ENCODE results near the gene GALK2. TPM values are rescaled to one million over a fixed set of nuclear protein-coding genes. Genes with fewer than 3 reads are reported as not detected.

GALK2 gene
- total and polyA plus RNA-seq, 5 donors, result 19.2 to 37.7 (median 27.4) TPM

GRCh38 chr15:49145651-49146609 lies 24.1 kb upstream of the GALK2 start:
- no peaks in the 10 kb centered on the region for H3K9me3 ChIP-seq (ENCODE audit: control insufficient read depth, low read length)
- intact Hi-C loops (cut with DNase I), result loop anchor here in 2 of 4 donors (5.0 to 10.0 kb wide), 3 partner anchors 101 to 284 kb away; partner anchors contain the start of gene SECISBP2L (in 1 of the 2)
- WGBS, result 23% methylated on average over 3 of the region's 3 CpGs
- DNase-seq (no peak), ATAC-seq (no peak)
- no peaks in the 10 kb centered on the region for H3K27me3 ChIP-seq (ENCODE audit: control insufficient read depth, insufficient read depth)
- H3K4me1 ChIP-seq (ENCODE audit: control insufficient read depth, insufficient read depth, low read length), result peaks cover 3% of the 10 kb centered on the region
- no peak overlapping the region for H3K27ac ChIP-seq (ENCODE audit: low read length)
- no peak overlapping the region for H3K4me3 ChIP-seq (ENCODE audit: low read length)

- intact Hi-C loops (cut with DNase I), result loop anchor here in 2 of 4 donors (5.0 to 10.0 kb wide), 3 partner anchors 103 to 286 kb away; partner anchors contain the start of gene SECISBP2L (in 1 of the 2)
- Histone ChIP-seq H3K4me3 (ENCODE audit: low read length) (no peak overlapping the region), H3K27ac (ENCODE audit: low read length) (no peak overlapping the region), H3K9me3 (ENCODE audit: control insufficient read depth, low read length) (no peaks in the 10 kb centered on the region), H3K4me1 (ENCODE audit: control insufficient read depth, insufficient read depth, low read length) (peaks cover 3% of the 10 kb centered on the region), H3K27me3 (ENCODE audit: control insufficient read depth, insufficient read depth) (no peaks in the 10 kb centered on the region)
- 55% methylated on average over 1 of the region's 1 CpG for WGBS
- ATAC-seq, result no peak
- no peak for DNase-seq
Observed at GRCh38 chr15:49148298-49148697, 21.7 kb upstream of the GALK2 start.

GRCh38 chr15:49148727-49149126 lies 21.3 kb upstream of the GALK2 start:
- H3K27ac ChIP-seq (ENCODE audit: low read length), result no peak overlapping the region
- intact Hi-C loops (cut with DNase I), result loop anchor here in 2 of 4 donors (5.0 to 10.0 kb wide), 3 partner anchors 104 to 286 kb away; partner anchors contain the start of gene SECISBP2L (in 1 of the 2)

GRCh38 chr15:49151831-49152230 lies 18.2 kb upstream of the GALK2 start:
- no peak overlapping the region for H3K27ac ChIP-seq (ENCODE audit: low read length)
- no peak for ATAC-seq
- H3K4me3 ChIP-seq (ENCODE audit: low read length), result no peak overlapping the region
- WGBS, result 71% methylated on average over 3 of the region's 3 CpGs
- H3K27me3 ChIP-seq (ENCODE audit: control insufficient read depth, insufficient read depth), result no peaks in the 10 kb centered on the region
- H3K9me3 ChIP-seq (ENCODE audit: control insufficient read depth, low read length), result no peaks in the 10 kb centered on the region
- H3K4me1 ChIP-seq (ENCODE audit: control insufficient read depth, insufficient read depth, low read length), result peaks cover 3% of the 10 kb centered on the region
- intact Hi-C loops (cut with DNase I), result loop anchor here in 1 of 4 donors (10.0 kb wide), 1 partner anchor 107 kb away; the partner anchor contains the start of gene SECISBP2L
- DNase-seq, result no peak

More at GRCh38 chr15:49148727-49149126, 21.3 kb upstream of the GALK2 start:
- Histone ChIP-seq H3K9me3 (ENCODE audit: control insufficient read depth, low read length) (no peaks in the 10 kb centered on the region), H3K4me1 (ENCODE audit: control insufficient read depth, insufficient read depth, low read length) (peaks cover 3% of the 10 kb centered on the region), H3K4me3 (ENCODE audit: low read length) (no peak overlapping the region), H3K27me3 (ENCODE audit: control insufficient read depth, insufficient read depth) (no peaks in the 10 kb centered on the region)
- no peak for ATAC-seq
- 76% methylated on average over 1 of the region's 1 CpG for WGBS
- no peak for DNase-seq

- Histone ChIP-seq H3K27me3 (ENCODE audit: control insufficient read depth, insufficient read depth) (no peaks in the 10 kb centered on the region), H3K4me3 (ENCODE audit: low read length) (no peak overlapping the region), H3K9me3 (ENCODE audit: control insufficient read depth, low read length) (no peaks in the 10 kb centered on the region), H3K27ac (ENCODE audit: low read length) (no peak overlapping the region), H3K4me1 (ENCODE audit: control insufficient read depth, insufficient read depth, low read length) (peaks cover 3% of the 10 kb centered on the region)
- ATAC-seq (no peak), DNase-seq (no peak)
- intact Hi-C loops (cut with DNase I), result loop anchor here in 1 of 4 donors (10.0 kb wide), 1 partner anchor 108 kb away; the partner anchor contains the start of gene SECISBP2L
- WGBS, result 91% methylated on average over 9 of the region's 9 CpGs
Observed at GRCh38 chr15:49152552-49153312, 17.3 kb upstream of the GALK2 start.

GRCh38 chr15:49154359-49154758 lies 15.7 kb upstream of the GALK2 start:
- DNase-seq, result no peak
- Histone ChIP-seq H3K27ac (ENCODE audit: low read length) (no peak overlapping the region), H3K4me1 (ENCODE audit: control insufficient read depth, insufficient read depth, low read length) (no peaks in the 10 kb centered on the region), H3K27me3 (ENCODE audit: control insufficient read depth, insufficient read depth) (no peaks in the 10 kb centered on the region), H3K9me3 (ENCODE audit: control insufficient read depth, low read length) (no peaks in the 10 kb centered on the region), H3K4me3 (ENCODE audit: low read length) (peak overlapping the region; percentile 72)
- 19% methylated on average over 8 of the region's 8 CpGs for WGBS
- ATAC-seq, result no peak
- intact Hi-C loops (cut with DNase I), result loop anchor here in 1 of 4 donors (10.0 kb wide), 1 partner anchor 110 kb away; the partner anchor contains the start of gene SECISBP2L

- Histone ChIP-seq H3K4me1 (ENCODE audit: control insufficient read depth, insufficient read depth, low read length) (no peaks in the 10 kb centered on the region), H3K4me3 (ENCODE audit: low read length) (peak overlapping the region; percentile 72), H3K9me3 (ENCODE audit: control insufficient read depth, low read length) (no peaks in the 10 kb centered on the region), H3K27me3 (ENCODE audit: control insufficient read depth, insufficient read depth) (no peaks in the 10 kb centered on the region), H3K27ac (ENCODE audit: low read length) (peak overlapping the region; percentile 31)
- ATAC-seq (no peak), DNase-seq (no peak)
- intact Hi-C loops (cut with DNase I), result loop anchor here in 1 of 4 donors (10.0 kb wide), 1 partner anchor 110 kb away; the partner anchor contains the start of gene SECISBP2L
- under 1% methylated on average over 7 of the region's 7 CpGs for WGBS
Observed at GRCh38 chr15:49154799-49155109, 15.3 kb upstream of the GALK2 start.

GRCh38 chr15:49155110-49155833 lies 14.8 kb upstream of the GALK2 start, which contains the start of gene COPS2:
Gene COPS2, minus strand, starts transcription at chr15:49155599. Its CDS starts 21 bp downstream, at chr15:49155578.
- Histone ChIP-seq H3K27me3 (ENCODE audit: control insufficient read depth, insufficient read depth) (no peaks in the 10 kb centered on the region), H3K27ac (ENCODE audit: low read length) (peak within 1 kb of the TSS; percentile 78), H3K4me1 (ENCODE audit: control insufficient read depth, insufficient read depth, low read length) (no peaks in the 10 kb centered on the region), H3K4me3 (ENCODE audit: low read length) (peak within 1 kb of the TSS; percentile 72), H3K9me3 (ENCODE audit: control insufficient read depth, low read length) (no peaks in the 10 kb centered on the region)
- intact Hi-C loops (cut with DNase I), result loop anchor here in 1 of 4 donors (10.0 kb wide), 1 partner anchor 110 kb away; the partner anchor contains the start of gene SECISBP2L
- under 1% methylated on average over 46 of the region's 46 CpGs for WGBS
- DNase-seq (peak; percentile 90 to 95 (median 94)), ATAC-seq (peak; percentile 99)

GRCh38 chr15:49155834-49156627 lies 14.0 kb upstream of the GALK2 start:
- Histone ChIP-seq H3K27me3 (ENCODE audit: control insufficient read depth, insufficient read depth) (no peaks in the 10 kb centered on the region), H3K4me3 (ENCODE audit: low read length) (peak overlapping the region; percentile 72), H3K27ac (ENCODE audit: low read length) (peak overlapping the region; percentile 78), H3K9me3 (ENCODE audit: control insufficient read depth, low read length) (no peaks in the 10 kb centered on the region), H3K4me1 (ENCODE audit: control insufficient read depth, insufficient read depth, low read length) (no peaks in the 10 kb centered on the region)
- no peak for DNase-seq
- peak in 1 of 2 donors; percentile 8 for ATAC-seq
- intact Hi-C loops (cut with DNase I), result loop anchor here in 1 of 4 donors (10.0 kb wide), 1 partner anchor 111 kb away; the partner anchor contains the start of gene SECISBP2L
- under 1% methylated on average over 26 of the region's 26 CpGs for WGBS

Data from right cardiac atrium (tissue), 5 donors.